Endothelial cell (in vitro differentiated cells): ENCODE measurements around the gene MRRF. TPM values are rescaled to one million over a fixed set of nuclear protein-coding genes. Genes with fewer than 3 reads are reported as not detected.
"Not testable (repeated sequence)": the region's sequence is repeated elsewhere in the genome, so short reads cannot be mapped to it uniquely, and the experiment has no call there.

Source experiments
- DNase-seq: peaks from one replicate; pipeline ENCODE4 v3.0.0; 2021; ENCODE audit warnings: low spot score
- H3K27ac Mint-ChIP-seq: one replicate; pipeline ENCODE4 v1.8.0; 2021; ENCODE audit warnings: mixed read lengths, inconsistent platforms; ENCODE audit not compliant: unreplicated experiment
- H3K27me3 Mint-ChIP-seq: one replicate; pipeline ENCODE4 v1.8.0; 2021; ENCODE audit warnings: mild to moderate bottlenecking, moderate library complexity, mixed read lengths, inconsistent platforms; ENCODE audit not compliant: unreplicated experiment
- H3K36me3 Mint-ChIP-seq: one replicate; pipeline ENCODE4 v1.8.0; 2021; ENCODE audit warnings: mild to moderate bottlenecking, low read depth, mixed read lengths, inconsistent platforms; ENCODE audit not compliant: unreplicated experiment
- H3K4me1 Mint-ChIP-seq: one replicate; pipeline ENCODE4 v1.8.0; 2021; ENCODE audit warnings: mild to moderate bottlenecking, mixed read lengths, inconsistent platforms; ENCODE audit not compliant: unreplicated experiment
- H3K4me3 Mint-ChIP-seq: one replicate; pipeline ENCODE4 v1.8.0; 2021; ENCODE audit warnings: mild to moderate bottlenecking, mixed read lengths, inconsistent platforms; ENCODE audit not compliant: unreplicated experiment
- H3K9me3 Mint-ChIP-seq: one replicate; pipeline ENCODE4 v1.8.0; 2021; ENCODE audit warnings: mixed read lengths, inconsistent platforms; ENCODE audit not compliant: unreplicated experiment
- total RNA-seq: library from RNA; stranded (reverse); fragmentation: NEBNext Ultra II Directional; extraction: Animal tissue kit (Norgen Biotek cat#: 25700); gene quantifications from one replicate; pipeline ENCODE4 v1.2.1, GENCODE V29; 2021; ENCODE audit not compliant: unreplicated experiment
- TF ChIP-seq, protein P1 (sequence below): fragments of 200-600 bp; sonication (generic); IDR thresholded peaks from one replicate; pipeline ENCODE4 v1.5.0; 2021; ENCODE audit warnings: antibody characterized with exemption; ENCODE audit not compliant: unreplicated experiment

The MRRF gene
- total RNA-seq, 1 donor from 2014 or later: 40.3 TPM

GRCh38 chr9:122356627-122357026, 91.9 kb downstream of the MRRF start:
- DNase-seq: peak; percentile 37
- Mint-ChIP-seq H3K27me3 (peaks cover 16% of the 10 kb centered on the region), H3K9me3 (no peaks in the 10 kb centered on the region), H3K27ac (no peak overlapping the region), H3K4me1 (peaks cover 25% of the 10 kb centered on the region), H3K36me3 (no peaks in the 10 kb centered on the region), H3K4me3 (no peak overlapping the region)
- TF ChIP-seq, protein P1, sequence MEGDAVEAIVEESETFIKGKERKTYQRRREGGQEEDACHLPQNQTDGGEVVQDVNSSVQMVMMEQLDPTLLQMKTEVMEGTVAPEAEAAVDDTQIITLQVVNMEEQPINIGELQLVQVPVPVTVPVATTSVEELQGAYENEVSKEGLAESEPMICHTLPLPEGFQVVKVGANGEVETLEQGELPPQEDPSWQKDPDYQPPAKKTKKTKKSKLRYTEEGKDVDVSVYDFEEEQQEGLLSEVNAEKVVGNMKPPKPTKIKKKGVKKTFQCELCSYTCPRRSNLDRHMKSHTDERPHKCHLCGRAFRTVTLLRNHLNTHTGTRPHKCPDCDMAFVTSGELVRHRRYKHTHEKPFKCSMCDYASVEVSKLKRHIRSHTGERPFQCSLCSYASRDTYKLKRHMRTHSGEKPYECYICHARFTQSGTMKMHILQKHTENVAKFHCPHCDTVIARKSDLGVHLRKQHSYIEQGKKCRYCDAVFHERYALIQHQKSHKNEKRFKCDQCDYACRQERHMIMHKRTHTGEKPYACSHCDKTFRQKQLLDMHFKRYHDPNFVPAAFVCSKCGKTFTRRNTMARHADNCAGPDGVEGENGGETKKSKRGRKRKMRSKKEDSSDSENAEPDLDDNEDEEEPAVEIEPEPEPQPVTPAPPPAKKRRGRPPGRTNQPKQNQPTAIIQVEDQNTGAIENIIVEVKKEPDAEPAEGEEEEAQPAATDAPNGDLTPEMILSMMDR: no peak

GRCh38 chr9:122360891-122361290, 96.2 kb downstream of the MRRF start:
- peaks cover 26% of the 10 kb centered on the region for H3K4me1 Mint-ChIP-seq
- H3K27ac Mint-ChIP-seq: no peak overlapping the region
- H3K27me3 Mint-ChIP-seq: peaks cover 5% of the 10 kb centered on the region
- H3K9me3 Mint-ChIP-seq: no peaks in the 10 kb centered on the region
- DNase-seq: no peak
- TF ChIP-seq, protein P1: no peak
- H3K4me3 Mint-ChIP-seq: no peak overlapping the region
- H3K36me3 Mint-ChIP-seq: no peaks in the 10 kb centered on the region

DNA sequence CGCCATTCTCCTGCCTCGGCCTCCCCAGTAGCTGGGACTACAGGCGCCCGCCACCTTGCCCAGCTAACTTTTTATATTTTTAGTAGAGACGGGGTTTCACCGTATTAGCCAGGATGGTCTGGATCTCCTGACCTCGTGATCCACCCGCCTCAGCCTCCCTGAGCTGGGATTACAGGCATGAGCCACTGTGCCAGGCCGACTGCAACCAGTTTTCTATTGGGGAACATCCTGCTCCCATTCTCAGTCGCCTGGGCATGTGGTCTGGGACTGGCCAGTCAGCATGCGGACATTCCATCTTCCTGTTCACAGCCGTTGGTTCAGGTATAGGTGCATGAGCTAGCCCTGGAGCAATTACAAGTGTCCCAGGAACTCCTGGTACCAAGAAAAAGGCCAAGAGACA, 98.4 kb downstream of the MRRF start:
- H3K36me3 Mint-ChIP-seq, H3K9me3 Mint-ChIP-seq, DNase-seq, H3K4me3 Mint-ChIP-seq, H3K27ac Mint-ChIP-seq, H3K27me3 Mint-ChIP-seq: not testable (repeated sequence)
- peaks cover 16% of the 10 kb centered on the region for H3K4me1 Mint-ChIP-seq

DNA sequence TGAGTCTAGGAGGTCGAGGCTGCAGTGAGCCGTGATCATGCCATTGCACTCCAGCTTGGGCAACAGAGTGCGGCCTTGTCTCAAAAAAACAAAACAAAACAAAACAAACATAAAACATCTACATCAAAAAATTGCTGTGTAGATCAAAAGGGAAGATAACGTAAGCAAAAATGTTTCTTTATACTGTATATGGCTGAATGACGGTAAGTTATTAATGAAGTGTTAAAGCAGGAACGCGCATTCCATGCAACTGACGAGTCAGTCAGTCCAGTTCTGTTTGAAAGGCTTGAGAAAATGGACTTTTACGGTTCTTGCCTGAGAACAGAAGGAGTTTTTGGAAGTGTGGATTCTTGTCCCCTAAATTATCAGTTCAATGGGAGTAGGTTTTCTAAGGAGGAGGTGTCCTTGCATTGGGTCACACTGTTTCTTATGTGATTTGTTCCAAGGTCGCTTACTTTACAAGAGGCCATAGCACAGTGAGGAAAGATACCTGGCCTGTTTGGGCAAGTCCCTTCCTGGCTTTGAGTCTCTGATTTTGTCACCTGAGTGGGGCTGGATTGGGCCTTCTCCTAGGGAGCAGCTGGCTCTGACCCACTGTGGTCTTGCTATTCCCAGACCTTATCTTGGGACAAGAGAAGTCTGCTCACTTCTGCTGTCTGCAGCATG, 99.6 kb downstream of the MRRF start:
- Mint-ChIP-seq H3K9me3 (no peaks in the 10 kb centered on the region), H3K27me3 (peaks cover 8% of the 10 kb centered on the region), H3K36me3 (no peaks in the 10 kb centered on the region), H3K27ac (no peak overlapping the region), H3K4me1 (peaks cover 16% of the 10 kb centered on the region), H3K4me3 (no peak overlapping the region)
- TF ChIP-seq, protein P1: no peak
- DNase-seq: no peak

GRCh38 chr9:122364783-122365150, 100.1 kb downstream of the MRRF start:
- peaks cover 16% of the 10 kb centered on the region for H3K4me1 Mint-ChIP-seq
- TF ChIP-seq, protein P1: no peak

More at GRCh38 chr9:122364783-122365150, 100.1 kb downstream of the MRRF start:
- no peak for DNase-seq
- no peaks in the 10 kb centered on the region for H3K36me3 Mint-ChIP-seq
- no peak overlapping the region for H3K4me3 Mint-ChIP-seq
- H3K27ac Mint-ChIP-seq: no peak overlapping the region
- H3K9me3 Mint-ChIP-seq: no peaks in the 10 kb centered on the region
- H3K27me3 Mint-ChIP-seq: peaks cover 8% of the 10 kb centered on the region
